GM19397 (cell line): ENCODE data around the gene ELAC1.
"Not testable (repeated sequence)": the region's sequence is repeated elsewhere in the genome, so short reads cannot be mapped to it uniquely, and the experiment has no call there.

Experiments used
- ATAC-seq: cut with Tn5 transposase; IDR thresholded peaks from one replicate; pipeline ENCODE4 v1.9.1; 2021; ENCODE audit warnings: mild to moderate bottlenecking, moderate library complexity; ENCODE audit not compliant: unreplicated experiment

ELAC1 gene

DNA sequence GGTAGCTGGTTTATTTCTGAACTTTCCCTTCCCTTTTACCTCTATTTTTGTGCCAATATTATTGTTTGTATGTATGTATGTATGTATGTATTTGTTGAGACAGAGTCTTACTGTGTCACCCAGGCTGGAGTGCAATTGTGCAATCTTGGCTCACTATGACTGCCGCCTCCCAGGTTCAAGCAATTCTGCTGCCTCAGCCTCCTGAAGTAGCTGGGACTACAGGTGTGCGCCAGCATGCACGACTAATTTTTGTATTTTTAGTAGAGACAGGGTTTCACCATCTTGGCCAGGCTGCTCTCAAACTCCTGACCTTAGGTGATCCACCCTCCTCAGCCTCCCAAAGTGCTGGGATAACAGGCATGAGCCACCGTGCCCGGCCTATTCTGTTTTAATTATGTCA, 4.6 kb downstream of the ELAC1 start:
- not testable (repeated sequence) for ATAC-seq

DNA sequence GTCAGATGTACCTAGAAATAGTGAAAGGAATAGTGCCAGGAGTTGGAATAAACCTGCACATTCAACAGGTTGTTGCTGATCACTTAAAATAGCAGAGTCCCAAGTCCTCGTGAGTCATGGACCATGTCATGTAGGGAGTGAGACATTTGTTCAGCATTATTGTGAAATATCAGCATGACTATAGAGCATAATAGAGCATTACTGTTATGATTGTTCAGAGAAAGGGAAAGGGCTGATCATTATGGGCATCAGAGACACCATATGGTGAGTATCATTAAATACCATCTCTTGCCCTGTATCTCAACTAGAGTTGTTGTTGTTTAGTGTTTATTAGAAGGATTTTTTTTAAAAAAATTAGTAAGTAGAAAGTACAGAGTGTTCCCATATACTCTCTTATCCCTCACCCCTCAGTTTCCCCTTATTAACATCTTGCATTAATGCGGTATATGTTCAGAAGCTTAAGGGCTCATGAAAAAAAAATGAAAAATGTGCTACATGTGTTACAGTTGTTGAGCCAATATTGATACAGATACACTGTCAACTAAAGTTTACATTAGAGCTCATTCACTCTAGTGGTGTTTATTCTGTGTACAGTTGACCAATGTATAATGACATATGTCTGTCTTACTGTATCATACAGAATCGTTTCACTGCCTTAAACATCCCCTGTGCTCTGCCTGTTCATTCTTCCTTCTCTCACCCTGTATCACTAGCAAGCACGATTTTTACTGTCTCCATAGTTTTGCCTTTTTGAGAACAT, 5.7 kb downstream of the ELAC1 start:
- no peak for ATAC-seq

DNA sequence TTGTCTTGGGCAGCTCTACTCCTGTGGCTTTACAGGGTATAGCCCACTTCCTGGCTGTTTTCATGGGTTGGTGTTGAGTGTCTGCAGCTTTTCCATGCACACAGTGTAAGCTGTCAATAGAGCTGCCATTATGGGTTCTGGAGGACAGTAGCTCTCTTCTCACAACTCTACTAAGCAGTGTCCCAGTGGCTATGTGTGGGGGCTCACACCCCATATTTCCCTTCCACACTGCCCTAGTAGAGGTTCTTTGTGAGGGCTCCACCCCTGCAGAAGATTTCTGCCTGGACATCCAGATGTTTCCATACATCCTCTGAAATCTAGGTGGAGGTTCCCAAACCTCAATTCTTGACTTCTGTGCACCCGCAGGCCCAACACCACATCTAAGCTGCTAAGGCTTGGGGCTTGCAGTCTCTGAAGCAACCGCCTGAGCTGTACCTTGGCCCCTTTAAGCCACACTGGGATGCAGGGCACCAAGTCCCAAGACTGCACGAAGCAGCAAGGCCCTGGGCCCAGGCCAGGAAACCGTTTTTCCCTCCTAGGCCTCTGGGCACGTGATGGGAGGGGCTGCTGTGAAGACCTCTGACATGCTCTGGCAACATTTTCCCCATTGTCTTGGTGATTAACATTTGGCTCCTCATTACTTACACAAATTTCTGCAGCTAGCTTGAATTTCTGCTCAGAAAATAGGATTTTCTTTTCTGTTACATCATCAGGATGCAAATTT, 9.4 kb downstream of the ELAC1 start:
- no peak for ATAC-seq

DNA sequence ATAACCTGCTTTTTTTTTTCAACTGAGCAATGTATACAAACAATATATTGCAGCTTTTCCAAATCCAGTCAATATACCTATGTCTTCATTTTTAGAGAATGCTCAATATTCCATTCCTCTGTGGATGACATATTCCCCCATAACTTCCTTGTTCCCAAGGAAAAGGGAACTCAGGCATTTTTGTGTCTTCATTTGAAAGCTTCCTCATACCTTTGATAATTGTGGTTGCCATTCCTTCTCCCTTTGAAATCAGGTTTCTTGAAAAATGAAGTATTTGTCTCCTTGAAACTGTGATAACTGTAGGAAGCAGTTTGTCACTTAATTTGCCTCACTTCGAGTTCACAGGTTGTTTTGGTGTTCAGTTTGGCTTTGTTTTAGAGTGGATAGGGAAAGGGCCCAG, 13.5 kb downstream of the ELAC1 start:
- ATAC-seq: no peak

DNA sequence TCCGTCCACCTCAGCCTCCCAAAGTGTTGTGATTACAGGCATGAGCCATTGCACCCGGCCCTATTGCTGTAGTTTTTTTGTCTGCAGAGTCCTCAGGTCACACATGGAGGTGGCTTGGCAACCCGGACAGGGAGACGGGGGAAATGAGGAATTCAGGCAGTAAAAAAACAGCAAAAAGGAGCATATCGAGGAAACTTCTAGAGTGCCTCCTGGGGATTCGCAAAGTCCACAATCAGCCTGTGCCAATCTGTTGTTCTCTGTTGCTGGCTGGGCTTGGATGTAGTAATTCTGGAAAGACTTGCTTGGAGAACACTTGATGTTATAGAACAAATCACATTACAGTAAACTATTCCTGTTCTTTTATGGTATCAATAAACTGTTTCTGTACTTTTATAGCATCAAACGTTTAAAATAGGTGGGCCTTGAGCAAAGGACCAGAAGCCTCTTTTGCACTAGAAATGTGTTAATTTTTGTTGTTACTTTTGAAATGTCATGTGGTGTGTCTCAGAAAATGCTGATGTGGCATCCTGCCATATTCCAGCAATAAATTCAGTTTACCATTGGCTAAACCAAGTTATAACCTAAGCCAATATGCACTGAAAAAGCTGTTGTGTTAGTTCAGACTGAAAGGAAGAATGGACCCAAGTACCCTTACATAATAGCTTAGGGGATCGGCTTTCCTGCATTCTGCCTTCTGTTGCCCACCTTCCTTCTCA, 14.4 kb downstream of the ELAC1 start:
- no peak for ATAC-seq

DNA sequence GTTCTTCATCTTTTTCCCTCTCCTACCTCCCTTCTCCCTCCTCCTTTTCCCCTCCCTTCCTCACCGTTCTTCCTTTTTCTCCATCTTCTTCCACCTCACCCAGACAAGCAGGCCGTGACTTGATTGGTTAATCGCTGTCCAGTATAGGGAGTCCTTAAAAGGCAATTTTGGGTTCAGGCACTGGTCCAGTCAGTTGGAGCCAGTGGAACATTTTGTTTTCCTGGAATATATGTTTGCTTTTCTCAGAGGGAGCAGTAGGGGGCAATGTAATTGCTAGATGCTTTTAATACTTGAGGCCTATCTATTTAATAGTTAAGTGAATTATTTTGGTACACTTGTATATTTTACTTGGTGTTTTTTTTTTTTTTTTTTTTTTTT, 15.0 kb downstream of the ELAC1 start:
- ATAC-seq: no peak

DNA sequence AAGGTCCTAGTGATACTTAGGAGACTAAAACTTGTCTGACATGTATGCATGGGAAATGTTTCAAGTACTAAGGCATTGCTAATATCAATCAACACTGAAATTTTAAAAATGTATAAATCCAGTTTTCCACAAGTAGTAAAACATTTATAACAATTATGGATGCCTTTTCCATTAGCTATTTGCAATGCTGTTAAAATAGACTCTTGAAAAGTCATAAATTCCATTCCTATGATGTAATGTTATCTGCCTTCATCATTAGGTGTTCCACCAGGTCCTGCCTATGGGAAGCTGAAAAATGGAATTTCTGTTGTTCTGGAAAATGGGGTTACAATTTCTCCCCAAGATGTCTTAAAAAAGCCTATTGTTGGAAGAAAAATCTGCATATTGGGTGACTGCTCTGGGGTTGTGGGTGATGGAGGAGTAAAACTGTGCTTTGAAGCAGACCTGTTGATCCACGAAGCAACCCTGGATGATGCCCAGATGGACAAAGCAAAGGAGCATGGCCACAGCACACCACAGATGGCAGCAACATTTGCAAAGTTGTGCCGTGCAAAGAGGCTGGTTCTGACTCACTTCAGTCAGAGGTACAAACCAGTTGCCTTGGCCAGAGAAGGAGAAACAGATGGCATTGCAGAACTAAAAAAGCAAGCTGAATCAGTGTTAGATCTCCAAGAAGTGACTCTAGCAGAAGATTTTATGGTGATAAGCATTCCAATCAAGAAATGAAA, 18.7 kb downstream of the ELAC1 start:
- no peak for ATAC-seq

DNA sequence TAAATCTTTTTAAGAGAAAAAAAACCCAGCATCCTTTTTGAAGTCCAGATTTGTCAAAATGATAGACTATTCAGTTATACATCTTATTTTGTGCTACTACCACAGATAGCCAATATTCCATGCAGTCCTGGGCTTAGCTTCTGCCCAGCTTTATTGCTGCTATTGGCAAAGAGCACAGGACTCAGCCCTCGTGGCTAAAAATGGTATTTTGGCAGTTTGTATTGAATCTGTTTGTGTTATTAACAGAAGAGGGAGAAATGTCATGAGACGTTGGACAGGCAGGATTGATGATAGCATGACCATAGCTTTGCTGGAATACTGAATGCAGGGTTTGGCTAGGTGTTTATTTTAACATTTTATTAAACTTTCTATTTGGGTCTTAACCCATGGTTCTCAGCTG, 19.4 kb downstream of the ELAC1 start:
- no peak for ATAC-seq

DNA sequence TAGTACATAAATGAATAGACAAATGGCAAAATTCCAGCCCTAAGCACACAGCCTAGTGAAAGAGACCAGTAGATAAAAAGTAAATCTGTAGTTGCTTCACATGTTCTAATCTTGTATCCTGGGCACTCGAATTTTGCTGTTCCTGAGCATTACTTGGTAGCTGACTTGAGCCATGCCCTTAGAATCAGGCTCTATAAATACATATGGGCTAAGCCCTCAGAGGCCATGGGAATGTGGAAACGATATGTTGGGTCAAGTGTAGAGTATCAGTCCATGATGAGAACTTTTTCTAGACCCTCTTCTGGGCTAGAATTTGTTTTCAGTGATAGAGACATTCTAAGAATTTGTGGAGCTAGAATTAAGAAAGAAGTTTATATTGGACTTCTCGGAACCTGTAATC, 21.9 kb downstream of the ELAC1 start:
- ATAC-seq: no peak

DNA sequence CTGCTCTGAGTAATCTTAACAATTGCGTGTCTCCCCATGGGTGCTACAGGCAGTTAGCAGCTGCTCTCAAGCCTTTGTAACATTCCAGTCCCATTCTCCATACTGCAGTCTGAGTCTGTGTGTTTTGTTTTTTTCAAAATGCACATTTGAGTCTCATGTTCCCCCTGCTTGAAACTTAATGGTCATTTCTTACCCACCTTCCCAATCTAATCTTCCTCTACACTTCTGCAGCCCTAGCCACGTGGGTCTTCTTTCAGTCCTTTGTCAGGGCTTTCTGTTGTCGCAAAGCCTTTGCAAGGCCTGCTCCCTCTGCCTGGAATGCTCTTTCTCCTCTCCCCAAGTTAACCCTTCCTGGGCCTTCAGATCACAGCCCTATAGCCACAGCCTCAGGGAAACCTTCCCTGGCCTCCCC, 24.5 kb downstream of the ELAC1 start:
- no peak for ATAC-seq

DNA sequence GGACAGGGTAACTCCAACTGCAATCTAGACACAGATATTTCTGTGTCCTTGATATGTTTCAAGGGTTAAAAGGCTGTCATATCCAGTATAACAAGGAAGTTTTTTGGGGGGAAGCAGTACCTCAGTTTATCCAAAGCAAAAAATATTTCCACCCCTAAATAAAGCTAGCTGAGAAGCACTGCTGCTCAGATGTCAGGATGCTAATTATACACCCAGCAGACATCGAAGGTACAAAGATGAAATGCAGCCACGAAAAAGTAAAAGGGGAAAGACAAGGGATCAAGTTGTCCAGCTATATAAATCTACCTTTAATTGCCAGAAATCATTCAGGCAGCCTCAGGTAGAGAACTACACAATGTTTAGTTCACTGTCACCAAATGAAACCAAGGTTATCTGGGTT, 26.2 kb downstream of the ELAC1 start:
- ATAC-seq: no peak

DNA sequence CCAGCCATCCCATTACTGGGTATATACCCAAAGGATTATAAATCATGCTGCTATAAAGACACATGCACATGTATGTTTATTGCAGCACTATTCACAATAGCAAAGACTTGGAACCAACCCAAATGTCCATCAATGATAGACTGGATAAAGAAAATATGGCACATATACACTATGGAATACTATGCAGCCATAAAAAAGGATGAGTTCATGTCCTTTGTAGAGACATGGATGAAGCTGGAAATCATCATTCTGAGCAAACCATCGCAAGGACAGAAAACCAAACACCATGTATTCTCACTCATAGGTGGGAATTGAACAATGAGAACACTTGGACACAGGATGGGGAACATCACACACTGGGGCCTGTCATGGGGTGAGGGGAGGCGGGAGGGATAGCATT, 35.3 kb downstream of the ELAC1 start:
- ATAC-seq: not testable (repeated sequence)

DNA sequence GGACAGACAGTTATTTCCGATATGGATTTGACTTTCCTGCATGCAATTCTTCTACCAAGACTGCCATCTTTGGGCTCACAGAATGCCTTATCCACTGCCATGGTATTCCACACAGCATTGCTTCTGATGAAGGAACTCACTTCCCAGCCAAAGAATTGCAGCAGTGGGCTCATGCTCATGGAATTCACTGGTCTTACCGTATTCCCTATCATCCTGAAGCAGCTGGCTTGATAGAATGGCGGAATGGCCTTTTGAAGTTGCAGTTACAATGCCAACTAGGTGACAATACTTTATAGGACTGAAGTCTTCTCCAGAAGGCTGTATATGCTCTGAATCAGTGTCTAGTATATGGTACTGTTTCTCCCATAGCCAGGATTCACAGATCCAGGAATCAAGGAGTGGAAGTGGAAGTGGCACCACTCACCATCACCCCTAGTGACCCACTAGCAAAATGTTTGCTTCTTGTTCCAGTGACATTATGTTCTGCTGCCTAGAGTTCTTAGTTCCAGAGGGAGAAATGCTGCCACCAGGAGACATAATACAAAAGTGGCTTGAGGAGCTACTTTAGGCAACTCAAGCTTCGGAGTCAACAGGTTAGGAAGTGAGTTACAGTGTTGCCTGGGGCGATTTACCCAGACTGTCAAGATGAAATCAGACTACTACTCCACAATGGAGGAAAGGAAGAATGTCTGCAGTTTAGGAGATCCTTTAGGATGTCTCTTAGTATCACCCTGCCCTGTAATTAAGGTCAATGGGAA, 38.4 kb downstream of the ELAC1 start:
- ATAC-seq: no peak

DNA sequence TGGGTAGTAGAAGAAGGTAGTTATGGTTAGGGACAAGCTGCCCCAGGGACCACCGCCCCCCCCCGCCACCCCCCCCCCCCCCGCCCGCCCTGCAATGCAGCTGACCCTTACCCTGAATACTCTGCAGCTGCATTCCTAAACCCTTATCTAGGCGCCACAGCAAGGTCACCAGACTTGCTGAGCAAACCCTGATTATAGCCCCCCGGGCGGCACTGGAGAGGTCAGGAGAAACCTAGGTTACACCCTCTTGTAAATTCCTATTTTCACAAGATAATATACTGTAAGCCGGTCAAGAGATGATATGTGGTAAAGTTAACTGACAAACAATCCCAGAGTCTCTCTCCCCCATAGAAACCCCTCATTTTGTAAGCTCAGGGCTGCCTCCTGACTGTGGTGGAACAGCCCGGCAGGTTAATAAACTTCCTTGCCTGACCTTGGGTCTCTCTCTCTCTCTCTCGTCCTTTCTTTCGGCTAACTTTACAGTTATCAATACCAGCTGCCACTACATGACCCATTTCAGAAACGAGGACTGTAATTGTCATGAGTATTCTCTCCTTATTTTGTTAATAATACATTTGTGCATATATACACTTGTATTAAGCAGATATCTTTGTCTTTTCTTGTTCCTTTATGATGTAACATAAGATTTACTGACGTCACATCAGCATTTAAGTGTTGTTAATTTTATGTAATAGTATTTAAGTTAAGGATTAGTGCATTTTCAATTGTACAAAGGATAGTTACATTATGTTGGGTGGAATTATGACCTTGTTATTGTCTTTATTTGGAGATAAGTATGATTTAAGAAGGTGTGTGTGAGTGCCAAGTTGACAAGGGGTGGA, 39.3 kb downstream of the ELAC1 start:
- ATAC-seq: no peak

DNA sequence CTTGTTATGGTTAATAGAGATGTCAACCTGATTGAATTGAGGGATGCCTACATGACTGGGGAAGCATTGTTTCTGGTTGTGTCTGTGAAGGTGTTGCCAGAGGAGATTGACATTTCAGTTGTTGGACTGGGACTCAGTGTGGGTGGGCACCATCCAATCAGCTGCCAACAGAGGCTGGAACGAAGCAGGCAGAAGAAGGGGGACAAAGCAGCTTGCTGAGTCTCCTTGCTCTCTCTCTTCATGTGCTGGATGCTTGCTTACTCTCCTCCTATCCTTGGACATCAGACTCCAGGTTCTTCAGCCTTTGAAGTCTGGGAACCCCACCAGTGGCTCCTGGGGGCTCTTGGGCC, 39.9 kb downstream of the ELAC1 start:
- ATAC-seq: no peak

DNA sequence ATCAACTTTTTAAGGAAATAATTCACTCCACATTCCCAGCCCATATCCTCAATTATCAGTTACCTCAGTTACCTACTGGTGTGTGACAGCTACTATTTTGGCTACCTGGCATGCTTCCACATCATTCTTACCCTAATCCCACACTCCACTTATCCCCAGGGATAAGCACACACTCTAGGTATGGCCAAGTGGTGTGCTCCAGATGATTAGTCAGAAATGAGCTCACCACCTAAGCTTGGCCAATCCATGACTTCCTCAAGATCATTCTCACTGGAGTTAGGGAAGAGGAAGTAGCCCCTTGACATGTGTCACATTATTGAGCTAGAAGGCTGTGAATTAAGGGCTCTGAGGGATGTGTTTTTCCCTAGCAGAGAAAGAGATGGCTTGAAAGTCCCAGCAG, 41.2 kb downstream of the ELAC1 start:
- ATAC-seq: no peak

DNA sequence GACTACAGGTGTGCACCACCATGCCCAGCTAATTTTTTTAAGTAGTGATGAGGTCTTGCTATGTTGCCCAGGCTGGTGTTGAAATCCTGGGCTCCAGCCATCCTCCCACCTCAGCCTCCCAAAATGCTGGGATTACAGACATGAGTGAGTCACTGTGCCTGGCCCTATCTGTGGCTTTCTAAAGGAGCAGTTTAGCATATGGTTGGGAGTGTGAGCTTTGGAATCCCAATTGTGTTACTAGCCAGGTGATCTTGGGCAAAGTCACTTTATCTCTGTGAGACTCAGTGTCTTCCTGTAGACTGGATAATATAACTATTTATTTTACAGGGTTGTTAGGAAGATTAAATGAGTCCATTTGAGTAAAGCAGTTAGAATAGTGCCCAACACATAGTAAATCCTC, 42.4 kb downstream of the ELAC1 start:
- no peak for ATAC-seq

DNA sequence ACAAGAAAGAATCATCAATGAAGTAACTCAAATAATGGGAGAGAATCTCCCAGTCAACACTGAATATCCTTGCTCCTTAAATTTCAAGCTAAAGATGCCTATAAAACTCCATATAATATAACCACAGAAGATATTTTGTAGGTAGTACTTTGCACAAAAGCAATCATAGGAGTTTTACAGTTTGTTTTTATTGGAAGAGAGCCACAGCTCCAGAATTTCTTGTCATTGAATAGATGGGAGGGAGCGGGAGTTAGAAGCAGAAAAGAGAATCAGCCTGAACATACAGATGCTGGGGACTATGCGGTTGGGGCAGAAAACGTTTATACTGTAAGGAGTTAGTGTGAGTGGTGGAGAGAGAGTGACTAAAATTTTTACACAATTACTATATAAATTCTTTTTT, 43.9 kb downstream of the ELAC1 start:
- no peak for ATAC-seq

DNA sequence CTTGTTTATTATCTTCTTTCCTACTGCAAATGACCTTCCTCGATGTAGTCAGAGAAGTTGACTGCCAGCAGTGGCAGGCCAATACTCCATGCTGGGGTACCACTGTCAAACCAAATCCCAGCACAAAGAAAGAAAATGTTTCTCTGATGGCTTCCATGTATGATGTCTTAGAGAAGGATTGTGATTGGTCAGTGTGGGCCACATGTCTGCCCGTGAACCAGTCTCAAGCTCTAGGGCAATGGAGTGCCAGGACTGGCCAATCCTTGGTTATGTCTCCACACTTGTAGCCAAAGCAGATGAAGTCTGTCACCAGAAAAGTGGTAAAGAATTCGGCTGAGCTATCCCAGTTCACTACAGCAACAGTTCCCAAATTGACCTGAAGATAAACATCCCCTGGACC, 44.6 kb downstream of the ELAC1 start:
- no peak for ATAC-seq

DNA sequence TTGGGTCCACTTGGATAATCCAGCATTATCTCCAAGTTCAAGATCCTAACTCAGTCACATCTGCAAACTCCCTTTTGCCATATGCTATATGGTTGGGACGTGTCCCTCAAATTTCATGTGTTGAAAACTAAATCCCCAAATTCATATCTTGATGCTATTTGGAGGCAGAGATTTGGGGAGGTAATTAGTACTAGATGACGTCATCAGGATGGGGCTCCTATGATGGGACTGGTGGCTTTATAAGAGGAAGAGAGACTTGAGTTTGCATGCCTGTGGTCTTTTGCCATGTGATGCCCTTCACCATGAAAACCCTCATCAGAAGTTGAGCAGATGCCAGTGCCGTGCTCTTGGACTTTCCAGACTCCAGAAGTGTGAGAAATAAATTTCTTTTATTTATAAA, 45.4 kb downstream of the ELAC1 start:
- no peak for ATAC-seq
